Activated CD8-positive, alpha-beta memory T cell treated with anti-CD3 and anti-CD28 coated beads, Interleukin-2, amount 50 U/mL, for 24 hours (primary cell): ENCODE data around the gene ZMYND10.

Experiments
- DNase-seq: peaks from one replicate; pipeline ENCODE4 v3.0.0-alpha.2; 2020; ENCODE audit errors: extremely low read depth

ZMYND10 gene

DNA sequence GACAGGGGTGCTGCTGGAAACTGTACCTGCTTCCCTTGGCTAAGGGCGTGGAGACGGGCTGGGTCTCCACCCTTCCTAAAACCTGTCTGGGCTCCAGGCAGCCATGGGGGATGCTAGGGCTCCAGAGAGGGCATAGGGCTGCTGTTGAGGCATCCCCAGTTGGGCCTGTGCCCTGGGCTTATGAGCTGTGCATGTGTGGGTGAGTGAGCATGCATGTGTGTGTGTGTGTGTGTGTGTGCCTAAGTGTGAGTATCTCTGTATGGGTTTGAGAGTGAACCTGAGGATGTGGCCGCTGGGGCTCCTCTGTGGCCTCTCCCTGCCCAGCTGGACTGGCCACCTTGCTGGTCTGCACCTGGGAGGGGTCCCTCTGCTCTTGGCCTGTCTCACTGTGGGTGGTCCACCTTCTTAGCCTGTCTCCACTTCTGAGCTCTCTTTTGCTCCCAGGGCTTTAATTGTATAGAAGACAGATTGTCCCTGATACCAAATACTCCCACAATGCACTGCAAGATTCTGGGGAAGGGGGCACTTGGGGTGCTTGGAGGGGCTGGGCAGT, 25.7 kb upstream of the ZMYND10 start:
- no peak for DNase-seq

DNA sequence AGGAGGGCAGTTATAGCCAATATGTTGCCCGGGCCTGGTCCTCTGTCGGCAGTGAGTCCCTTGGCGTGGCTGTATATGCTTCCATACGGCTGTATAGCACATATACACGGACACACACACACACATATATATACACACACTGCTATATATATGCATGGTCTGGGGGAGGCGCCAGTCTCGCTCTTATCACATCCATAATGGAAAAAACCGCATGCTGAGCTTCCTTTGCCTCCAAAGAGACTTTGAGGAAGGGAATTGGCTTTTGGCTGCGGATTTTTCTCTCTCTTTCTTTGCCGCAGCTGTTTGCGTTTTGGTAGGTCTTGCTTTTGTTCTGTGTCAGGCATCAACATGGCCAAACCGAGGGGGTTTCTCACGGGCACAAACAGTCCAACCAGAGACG, 25.1 kb upstream of the ZMYND10 start:
- DNase-seq: no peak

DNA sequence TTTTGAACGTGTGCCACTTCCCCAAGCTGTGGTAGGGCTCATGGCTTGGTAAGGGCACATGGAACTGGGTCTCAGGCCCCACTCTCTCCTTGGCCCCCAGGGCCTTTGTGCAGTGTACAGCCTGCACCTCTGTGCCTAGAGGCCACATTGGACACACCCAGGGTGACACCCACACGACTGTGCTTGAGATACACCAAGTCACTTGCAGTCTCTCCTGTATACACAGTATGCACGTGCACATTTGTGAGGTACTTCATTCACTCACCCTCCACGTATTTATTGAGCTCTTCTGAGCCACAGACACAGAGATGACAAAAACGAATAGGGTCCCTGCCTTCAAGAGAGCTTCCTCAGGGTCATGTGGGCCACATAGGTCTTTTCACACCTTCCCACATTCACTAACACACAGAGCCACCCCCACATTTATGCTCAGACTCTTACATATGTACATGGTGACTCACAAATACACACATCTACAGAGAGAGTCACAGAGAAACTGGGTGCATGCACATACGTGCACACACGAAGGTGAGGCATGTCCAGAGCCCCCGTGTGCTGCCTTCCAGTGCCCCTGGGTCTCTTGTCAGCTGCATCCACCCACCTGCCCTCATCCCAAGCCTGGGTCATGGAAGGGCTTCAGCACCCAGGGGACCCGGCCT, 23.6 kb upstream of the ZMYND10 start:
- DNase-seq: no peak

DNA sequence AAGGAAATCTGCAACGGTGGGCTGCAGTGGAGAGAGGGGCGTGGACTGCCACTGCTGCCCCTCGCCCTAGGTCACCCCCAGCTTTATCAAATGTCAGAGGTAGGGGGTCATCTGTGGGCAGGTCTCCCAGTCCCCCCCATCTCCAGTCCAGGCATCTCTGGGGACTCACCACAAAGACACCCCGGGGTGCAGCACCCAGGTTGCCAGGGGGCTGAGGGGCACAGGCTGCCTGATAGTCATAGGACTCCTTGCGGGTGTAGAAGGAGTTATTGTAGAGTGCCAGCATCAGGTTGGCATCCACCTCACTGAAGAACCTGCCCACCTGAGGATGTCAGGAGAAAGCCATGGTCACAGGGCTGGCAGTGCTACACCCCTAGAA, 20.3 kb upstream of the ZMYND10 start:
- no peak for DNase-seq

DNA sequence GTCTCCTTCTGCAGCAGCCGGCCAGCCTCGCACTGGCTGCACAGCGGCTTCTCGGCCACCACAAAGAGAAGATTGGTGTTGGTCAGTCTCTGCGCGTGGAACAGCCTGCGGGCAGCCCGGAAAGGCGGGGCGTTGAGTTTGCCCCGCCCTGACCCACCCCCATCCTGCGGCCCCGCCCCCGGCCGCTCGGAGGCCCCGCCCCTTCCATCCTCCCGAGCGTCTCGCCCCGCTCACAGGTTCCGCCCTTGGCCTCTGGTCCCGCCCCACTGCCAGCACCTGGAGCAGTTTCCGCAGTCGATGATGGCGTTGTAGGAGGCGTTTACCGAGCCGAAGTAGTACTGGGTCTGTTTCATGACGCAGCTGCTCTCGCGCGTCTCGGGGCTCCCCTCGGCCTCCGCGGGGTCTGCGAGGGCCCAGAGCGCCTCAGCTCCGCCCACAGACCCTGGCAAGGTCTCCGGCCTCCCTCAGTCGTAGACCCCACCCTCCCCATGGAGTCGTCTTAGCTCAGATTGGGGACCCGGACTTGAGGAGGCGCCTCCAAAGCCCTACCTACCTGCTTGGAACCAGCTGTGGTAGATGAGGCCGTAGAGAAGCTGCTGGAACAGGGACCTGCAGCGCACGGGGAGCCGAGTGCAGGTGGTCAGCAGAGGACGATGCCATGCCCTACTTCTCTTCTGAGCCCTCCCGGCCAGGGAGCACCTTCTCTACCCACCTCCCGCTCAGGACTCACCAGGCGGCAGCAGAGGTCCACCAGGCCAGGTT, 19.7 kb upstream of the ZMYND10 start:
- DNase-seq: peak; percentile 84

DNA sequence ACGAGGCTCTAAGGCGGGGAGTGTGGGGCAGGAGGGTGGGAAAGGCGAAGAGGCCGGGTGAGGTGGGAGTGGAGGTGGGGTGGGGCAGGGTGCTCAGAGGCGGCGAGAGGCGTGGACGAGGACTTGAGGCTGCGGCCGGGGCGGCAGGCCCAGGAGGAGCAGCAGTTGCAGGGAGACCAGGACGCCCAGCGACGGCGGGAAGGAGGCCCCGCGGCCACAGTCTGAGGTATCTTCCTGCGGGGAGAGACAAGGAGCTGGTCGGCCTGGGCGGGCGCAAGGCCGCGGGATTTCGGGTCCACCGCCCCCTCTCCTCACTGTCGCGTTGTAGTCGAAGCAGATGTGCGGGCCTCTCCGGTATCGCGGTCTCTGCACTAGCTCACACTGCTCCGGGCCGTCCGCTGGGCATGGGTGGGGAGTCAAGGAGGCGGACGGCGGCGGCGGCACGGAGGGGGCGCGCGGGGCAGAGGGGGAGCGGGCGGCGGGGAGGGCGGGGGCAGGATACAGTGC, 19.1 kb upstream of the ZMYND10 start:
- DNase-seq: no peak

DNA sequence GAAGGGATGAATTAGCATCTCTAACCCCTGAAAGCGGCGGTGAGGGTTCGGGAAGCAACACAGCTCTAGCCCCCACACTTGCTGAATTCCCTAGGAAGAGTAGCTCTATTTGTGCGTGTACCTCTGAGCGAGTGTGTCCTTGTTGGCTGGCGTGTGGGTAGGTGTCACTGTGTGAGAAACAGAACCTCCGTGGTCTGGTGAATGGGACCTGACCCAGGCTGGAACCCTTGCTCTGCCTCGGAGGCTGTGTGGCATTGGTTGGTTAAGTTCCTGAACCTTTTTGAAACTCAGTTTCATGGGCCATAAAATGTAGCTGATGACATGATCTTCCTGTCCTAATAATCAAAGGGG, 14.2 kb upstream of the ZMYND10 start:
- DNase-seq: no peak

DNA sequence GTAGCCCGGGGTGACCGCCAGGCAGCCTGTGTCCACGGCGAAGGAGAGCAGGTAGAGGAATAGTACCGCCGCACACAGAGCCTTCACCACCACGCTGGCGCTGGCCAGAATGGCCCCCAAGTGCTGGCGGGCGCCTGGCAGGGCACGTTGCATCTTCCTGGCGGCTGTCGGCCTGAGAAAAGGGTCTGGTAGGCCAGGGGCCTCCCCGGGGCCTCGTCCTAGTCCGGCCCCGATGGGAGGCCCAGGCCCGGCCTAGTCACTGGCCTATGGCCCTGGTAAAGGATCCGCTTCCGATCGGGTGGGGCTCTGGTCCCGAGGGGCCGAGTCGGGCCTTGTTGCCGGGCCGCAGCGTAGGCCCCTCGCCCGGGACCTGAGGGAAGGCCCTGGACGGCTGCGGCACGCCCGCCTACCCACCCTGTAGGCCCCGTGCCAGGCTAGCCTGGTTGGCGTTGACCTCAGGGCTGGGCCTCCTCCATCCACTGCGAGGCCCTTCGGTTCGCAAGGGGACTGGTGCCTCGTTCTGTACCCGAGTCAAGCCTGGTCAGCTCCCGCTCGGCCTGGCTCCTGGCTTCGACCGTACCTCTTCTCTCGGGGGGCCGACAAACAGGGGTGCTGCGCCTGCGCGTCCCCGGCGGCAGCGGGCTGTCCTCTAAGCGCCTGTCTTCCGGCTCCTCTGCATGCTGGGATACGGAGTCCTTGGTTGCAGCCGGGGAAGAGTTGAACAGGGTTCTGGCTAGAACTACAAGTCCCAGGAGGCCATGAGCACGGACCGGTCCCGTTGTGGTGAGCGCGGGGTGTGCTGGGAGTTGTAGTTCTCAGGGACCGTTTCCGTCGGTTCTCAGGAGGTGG, 13.6 kb upstream of the ZMYND10 start, which contains the start of gene TMEM115:
Gene TMEM115 (minus strand): TSS at position 611 of the 849 bp plus-strand sequence. CDS start 458 bp downstream, at position 153.
- DNase-seq: peak; percentile 91

DNA sequence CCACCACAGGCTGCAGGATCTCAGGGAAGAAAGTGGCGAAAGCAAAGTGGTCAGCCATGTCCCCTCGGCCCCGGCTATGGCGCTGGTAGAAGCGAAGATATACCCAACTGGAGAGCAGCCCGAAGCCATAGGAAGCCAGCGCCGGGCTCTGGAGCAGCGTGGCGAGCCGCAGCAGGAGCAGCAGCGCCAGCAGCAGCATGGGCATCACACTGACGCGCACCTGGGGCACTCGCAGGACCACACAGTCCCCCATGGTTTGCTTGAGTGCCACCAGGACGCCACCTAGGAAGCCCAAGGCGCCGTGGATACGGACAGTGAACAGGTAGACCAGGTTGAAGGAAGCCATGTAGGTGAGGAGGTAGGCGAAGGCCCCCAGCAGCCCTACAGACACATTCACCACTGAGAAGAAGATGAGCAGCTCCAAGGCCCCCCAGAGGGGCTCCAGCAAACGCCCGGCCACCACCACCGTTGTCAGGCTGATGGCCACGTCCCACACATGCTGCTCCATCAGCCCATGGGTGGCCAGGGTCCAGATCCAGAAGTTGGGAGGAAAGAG, 12.9 kb upstream of the ZMYND10 start:
- DNase-seq: no peak

DNA sequence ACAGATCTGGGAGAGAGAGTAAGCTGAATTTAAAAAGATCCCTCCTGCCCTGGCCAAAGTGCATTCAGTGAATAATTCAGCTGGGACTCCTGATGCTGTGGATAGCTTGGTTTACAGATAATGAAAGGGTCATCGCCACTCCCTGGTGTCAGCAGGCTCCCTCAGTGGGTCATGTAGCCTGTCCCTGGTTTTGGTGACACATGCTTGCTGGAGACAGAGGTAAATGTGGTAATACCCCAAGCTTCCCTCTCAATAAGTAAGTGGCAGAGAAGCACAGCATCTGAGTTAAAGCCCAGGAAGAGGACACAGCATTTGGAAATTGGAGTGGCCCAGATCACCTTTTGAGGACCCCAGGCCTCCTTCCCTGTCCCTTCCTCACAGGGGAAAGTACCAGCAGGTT, 11.9 kb upstream of the ZMYND10 start:
- no peak for DNase-seq

DNA sequence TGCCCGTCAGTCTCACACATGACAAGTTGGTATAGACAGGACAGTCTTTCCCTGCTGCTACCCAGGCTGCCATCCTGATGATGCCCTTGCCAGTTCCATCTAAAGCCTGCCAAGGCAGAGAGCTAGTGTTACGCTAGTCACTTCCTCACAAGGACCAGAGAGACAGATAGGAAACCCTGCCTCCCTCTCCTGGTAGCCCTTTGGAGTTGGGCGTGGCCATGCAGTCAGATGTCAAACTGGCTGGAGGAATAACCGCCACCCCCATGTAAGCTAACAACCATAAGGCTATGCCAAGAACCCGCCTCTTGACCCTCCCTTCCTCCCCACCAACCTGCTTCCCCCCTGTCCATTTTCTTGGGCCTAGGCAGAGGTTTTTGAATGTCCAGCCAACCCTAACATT, 11.0 kb upstream of the ZMYND10 start:
- no peak for DNase-seq

DNA sequence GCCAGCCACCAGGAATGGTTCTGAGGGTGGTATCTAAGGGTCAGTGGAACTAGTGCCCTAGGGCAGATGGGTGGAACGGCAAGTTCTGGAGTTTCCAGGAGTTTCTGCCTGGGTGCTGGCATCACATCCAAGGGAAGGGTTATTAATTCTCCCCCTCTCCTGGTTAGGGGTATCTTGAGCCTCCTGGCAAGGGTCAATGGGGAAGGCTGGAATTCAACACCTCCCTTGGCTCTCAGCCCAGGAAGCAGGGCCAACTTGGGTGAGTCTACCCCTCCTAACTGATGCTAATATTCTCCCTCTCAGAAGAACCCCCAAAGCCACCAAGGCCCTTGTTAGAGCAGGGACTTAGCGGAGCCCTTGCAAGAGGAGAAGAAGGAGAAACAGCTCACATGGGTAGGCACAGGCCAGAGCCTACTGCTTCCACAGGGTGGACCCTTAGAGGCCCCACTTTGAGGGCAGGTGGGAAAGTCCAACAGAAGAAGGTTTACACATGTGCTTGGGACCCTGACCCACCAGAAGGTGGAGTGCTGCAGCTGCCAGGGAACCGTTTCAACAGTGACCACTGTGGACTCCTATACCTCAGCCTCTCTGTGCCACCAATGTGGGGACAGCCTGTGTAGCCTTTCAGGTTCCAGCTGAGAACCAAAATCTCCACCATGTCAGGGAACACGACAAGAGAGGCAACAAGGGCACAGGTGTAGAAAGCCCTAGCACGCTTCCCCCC, 10.5 kb upstream of the ZMYND10 start:
- no peak for DNase-seq

DNA sequence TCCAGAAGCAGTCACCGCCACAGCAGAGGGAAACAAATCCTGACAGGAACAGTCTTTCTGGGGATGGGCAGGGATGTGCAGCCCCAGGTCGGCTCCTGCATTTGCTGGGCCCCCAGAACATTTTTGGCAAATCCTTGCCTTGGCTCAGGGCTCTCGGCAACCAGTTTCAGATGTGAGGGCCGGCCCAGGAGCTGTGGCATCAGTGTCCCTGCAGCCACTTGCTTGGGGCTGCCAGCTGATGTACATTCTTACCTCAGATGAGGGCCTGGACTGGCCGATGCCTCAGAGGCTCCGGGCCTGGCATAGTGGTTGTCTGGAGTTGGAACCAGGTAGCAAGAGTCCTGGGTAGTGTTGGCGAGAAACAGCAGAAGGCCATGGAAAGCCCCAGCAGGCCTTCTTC, 9.3 kb upstream of the ZMYND10 start:
- DNase-seq: no peak

DNA sequence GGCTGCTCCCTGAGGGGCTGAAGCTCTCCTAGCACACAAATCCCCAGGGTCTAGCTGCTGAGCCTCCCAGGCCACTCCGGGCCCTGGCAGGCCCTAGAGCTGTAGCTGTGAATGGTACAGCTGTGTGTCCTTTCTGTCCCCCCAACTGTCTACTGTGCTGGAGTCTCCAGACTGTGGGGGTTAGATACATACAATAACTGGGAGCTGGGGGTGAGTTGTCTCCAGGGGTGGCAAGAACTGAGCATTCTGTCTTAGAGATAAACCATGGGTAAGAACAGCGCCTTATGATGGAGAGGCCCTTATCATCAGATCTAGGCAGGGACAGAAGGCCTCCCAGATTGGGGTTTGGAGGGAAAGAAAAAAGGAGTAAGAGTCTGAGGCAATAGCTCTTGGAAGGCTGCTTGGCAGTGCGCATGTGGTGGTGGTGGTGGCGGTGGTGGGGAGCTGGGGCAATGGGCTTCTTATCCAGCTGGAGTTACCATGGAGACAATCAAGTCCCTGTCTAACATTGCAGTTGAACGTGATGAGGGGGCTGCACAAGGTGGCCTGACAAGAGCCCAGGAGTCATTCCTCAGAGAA, 8.7 kb upstream of the ZMYND10 start:
- no peak for DNase-seq

DNA sequence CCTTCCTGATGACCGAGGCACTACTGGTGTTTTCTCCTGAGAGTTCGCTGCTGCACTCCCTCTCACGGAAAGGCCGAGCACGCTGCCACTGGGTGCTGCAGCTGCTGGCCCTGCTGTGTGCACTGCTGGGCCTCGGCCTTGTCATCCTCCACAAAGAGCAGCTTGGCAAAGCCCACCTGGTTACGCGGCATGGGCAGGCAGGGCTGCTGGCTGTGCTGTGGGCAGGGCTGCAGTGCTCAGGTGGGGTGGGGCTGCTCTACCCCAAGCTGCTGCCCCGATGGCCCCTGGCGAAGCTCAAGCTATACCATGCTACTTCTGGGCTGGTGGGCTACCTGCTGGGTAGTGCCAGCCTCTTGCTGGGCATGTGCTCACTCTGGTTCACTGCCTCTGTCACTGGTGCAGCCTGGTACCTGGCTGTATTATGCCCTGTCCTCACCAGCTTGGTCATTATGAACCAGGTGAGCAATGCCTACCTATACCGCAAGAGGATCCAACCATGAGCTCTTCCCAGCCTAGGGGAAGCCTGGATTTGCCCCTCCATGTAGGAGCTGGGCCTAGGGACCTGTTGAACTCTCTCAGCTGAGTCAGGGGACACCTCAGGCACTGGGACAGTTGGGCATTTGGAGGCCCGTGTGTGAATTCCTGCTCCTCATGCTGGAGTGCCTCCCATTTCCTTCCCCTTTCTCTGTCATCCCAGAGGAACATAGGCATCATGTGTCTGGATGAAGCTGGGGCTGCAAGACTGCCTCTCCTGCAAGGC, 7.9 kb upstream of the ZMYND10 start:
- DNase-seq: no peak

DNA sequence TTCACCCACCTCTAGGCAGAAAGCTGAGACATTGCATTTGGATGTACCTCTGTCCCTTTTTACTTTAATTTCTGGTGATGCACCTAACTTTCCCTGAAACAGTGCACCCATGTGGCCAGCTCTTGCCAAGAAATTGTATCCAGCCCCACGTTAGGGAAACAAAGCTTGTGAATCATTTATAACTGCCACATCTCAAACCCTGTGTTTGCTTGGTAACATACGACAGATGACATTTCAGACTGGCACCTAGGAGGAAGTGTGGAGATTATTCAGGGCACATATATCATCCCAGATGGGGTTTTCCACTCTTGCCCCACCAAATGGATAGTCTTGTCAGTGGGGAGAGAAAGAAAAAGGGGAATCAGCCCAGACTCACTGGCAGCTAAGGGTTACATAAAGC, 7.2 kb upstream of the ZMYND10 start:
- no peak for DNase-seq

DNA sequence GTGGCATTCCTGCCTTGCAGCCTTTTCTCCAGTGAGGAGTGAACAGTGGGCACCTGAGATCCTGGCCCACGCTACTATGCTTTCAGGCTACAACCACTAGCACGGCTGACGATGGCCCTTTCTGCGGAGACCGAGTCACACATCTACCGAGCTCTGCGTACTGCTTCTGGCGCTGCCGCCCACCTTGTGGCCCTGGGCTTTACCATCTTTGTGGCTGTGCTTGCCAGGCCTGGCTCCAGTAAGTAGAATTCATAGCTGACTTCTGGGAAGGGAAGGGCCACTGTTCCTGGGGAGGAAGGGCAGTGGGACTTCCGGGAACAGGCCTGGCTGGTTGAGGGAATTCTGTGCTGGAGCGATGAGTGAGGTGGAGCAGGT, 5.8 kb upstream of the ZMYND10 start:
- no peak for DNase-seq

DNA sequence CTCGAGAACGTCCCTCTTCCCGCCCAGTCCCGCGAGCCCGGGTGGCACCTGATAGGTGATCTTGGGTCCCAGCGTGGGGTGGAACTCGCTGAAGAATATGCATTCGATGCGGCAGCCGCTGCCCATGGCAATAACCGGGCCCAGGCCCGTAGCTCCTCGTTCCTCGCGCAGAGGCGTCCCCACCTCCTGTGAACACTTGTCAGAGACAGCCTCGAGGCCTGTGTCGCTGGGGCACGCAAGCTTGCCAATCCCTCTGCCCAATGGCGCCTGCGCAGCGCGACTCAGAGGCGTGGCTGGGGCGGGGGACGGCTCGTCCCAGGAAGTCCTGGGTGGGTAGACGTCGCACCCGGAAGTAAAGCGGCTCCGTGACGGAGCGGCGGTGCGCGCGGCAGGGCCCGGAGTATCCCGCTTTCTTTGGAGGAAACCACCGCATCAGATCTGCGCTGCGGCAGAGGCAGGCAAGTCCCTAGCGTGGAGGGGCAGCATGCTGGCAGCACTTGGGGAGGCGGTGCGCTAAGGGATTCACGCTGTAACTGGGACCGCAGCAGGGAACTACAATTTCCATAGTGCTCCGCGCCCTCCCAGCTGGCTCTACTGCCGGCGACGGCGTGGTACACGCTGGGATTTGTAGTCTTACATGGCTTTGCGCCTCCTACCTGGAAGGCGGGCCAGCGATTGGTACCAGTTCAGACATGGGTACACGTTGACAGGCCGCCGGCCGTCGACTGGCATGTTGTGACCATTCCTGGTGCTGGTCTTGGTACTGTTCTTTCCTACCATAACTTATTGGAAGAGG, 5.2 kb upstream of the ZMYND10 start, which contains the start of the genes CYB561D2 and NPRL2:
Gene CYB561D2 (plus strand): TSS at position 336 of the 796 bp plus-strand sequence. CDS start 572 bp downstream, outside the sequence.
Gene NPRL2 (minus strand): TSS at position 249 of the 796 bp plus-strand sequence. CDS start 123 bp downstream, at position 126.
- peak; percentile 100 for DNase-seq

DNA sequence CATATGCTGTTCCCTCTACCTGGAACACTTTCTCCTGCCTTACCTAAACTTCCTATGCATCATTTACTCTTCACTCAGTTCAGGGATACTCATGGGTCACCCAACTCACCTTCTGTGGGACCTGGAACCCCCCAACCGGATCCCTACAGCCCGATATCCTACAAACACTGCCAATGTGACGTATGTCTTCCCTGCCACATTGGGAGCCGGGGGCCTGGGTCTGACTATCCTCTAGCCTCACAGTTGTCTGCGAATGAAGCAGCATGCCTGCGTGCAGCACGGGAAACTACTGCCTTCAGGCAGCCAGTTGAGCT, 4.6 kb upstream of the ZMYND10 start:
- DNase-seq: no peak
